Smooth muscle cell (in vitro differentiated cells): ENCODE data around the gene AP2M1. TPM values are rescaled to one million over a fixed set of nuclear protein-coding genes. Genes with fewer than 3 reads are reported as not detected.

ENCODE experiments used
- DNase-seq: peaks from one replicate; lab custom pipeline; 2025; ENCODE audit not compliant: unreplicated experiment; lab: John Stamatoyannopoulos, UW
- H2AFZ ChIP-seq: fragments of 200-600 bp; sonication (generic); 2 replicates; pipeline ENCODE4 v1.6.0; 2016; ENCODE audit warnings: antibody characterized with exemption, low read depth, mild to moderate bottlenecking
- H3F3A ChIP-seq: fragments of 200-600 bp; sonication (generic); 2 replicates; pipeline ENCODE4 v1.6.0; 2017; ENCODE audit warnings: antibody characterized with exemption, low read depth
- H3K27ac ChIP-seq: fragments of 200-600 bp; sonication (generic); 2 replicates; pipeline ENCODE4 v1.5.1; 2016; ENCODE audit warnings: low read depth, mild to moderate bottlenecking
- H3K27me3 ChIP-seq: fragments of 200-600 bp; sonication (generic); 2 replicates; pipeline ENCODE4 v1.6.1; 2016; ENCODE audit warnings: low read depth, mild to moderate bottlenecking
- H3K36me3 ChIP-seq: fragments of 200-600 bp; sonication (generic); 2 replicates; pipeline ENCODE4 v1.5.1; 2016; ENCODE audit warnings: low read depth
- H3K4me1 ChIP-seq: fragments of 200-600 bp; sonication (generic); 2 replicates; pipeline ENCODE4 v1.5.1; 2016; ENCODE audit warnings: low read depth
- H3K4me2 ChIP-seq: fragments of 200-600 bp; sonication (generic); 2 replicates; pipeline ENCODE4 v1.6.0; 2016; ENCODE audit warnings: mild to moderate bottlenecking
- H3K4me3 ChIP-seq: fragments of 200-600 bp; sonication (generic); 2 replicates; pipeline ENCODE4 v1.5.1; 2016; ENCODE audit warnings: mild to moderate bottlenecking
- H3K79me2 ChIP-seq: fragments of 200-600 bp; sonication (generic); 2 replicates; pipeline ENCODE4 v1.6.0; 2016; ENCODE audit warnings: low read depth, mild to moderate bottlenecking
- H3K9ac ChIP-seq: fragments of 200-600 bp; sonication (generic); 2 replicates; pipeline ENCODE4 v1.6.0; 2016; ENCODE audit warnings: low read depth
- H3K9me3 ChIP-seq: fragments of 200-600 bp; sonication (generic); replicated peaks from 2 replicates; pipeline ENCODE4 v1.5.1; 2016; ENCODE audit warnings: low read depth
- H4K20me1 ChIP-seq: fragments of 200-600 bp; sonication (generic); 2 replicates; pipeline ENCODE4 v1.6.0; 2016; ENCODE audit warnings: low read depth
- WGBS: methylation state at CpG from one replicate; pipeline ENCODE4 v1.1.7; 2016; ENCODE audit warnings: low lambda C conversion rate; 5-methylcytosine and 5-hydroxymethylcytosine counted together
- polyA plus RNA-seq: library from polyadenylated mRNA; unstranded; fragments of >200 nt; fragmentation: Nextera tagmentation; extraction: Ambion mirVana; gene quantifications from 2 replicates; pipeline ENCODE4 v1.2.1, GENCODE V29; 2016
- total RNA-seq: library from RNA; depleted of rRNA; stranded (reverse); fragments of >200 nt; gene quantifications from 2 replicates; pipeline ENCODE4 v1.2.3, GENCODE V29; 2014
- TF ChIP-seq, protein P1 (sequence below): fragments of 200-600 bp; sonication (generic); IDR thresholded peaks from 2 replicates; pipeline ENCODE4 v1.5.1; 2017; ENCODE audit warnings: borderline replicate concordance, mild to moderate bottlenecking, antibody characterized with exemption; ENCODE audit not compliant: insufficient read depth, poor library complexity, severe bottlenecking

Gene AP2M1
- total RNA-seq (444 and 464 TPM in 2 replicates), polyA plus RNA-seq (772 and 784 TPM in 2 replicates)

DNA sequence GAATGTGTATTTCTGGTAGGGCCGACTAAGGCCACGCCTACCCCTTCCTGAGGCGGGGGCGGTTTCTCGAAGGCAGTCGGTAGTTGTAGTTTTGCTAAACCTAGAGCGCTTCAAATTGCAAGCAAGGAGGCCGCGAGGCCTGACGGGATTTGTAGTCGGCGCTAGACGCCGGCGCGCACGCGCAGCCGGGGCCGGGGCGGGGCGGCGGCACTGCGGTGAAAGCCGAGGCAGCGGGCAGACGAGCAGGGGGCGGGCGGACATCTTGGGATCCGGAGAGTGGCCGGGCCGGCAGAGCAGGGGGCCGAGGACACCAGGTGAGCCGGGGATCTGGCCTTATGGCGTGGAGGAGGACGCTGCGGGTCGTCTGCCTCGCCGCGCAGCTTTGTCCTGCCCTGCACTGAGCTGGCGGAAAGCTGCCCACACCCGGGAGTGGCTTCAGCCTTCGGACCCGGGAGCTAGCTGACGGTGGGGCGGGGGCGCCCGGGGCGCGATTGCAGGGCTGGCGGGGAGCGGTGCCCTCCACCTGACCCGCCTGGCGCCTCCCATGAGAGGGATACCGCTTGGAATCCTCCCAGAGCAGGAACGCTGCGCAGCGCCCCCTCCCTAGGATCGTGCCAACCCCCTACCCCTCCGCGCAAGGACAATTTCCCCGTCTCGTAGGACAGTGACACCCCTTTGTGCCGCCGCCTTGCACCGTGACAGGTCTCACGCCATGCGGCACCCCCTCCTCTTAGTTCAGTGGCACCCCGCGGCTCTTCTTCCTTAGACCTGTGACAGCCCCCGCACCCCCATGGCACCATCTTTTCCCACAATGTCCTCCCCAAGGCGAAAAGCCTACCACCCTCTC lies at the start of gene AP2M1:
TSS of gene AP2M1 (plus strand) at position 210 of the 847 bp plus-strand sequence. CDS start 2,139 bp downstream, outside the sequence.
- Histone ChIP-seq H3K36me3 (no peaks in the 10 kb centered on the region), H3K9ac (peak within 1 kb of the TSS; percentile 99), H3K27me3 (no peaks in the 10 kb centered on the region), H2AFZ (no peak within 1 kb of the TSS), H3K4me3 (peak within 1 kb of the TSS; percentile 99), H3K4me2 (peak within 1 kb of the TSS; percentile 98), H4K20me1 (peaks cover 39% of the 10 kb centered on the region), H3K79me2 (peaks cover 39% of the 10 kb centered on the region), H3K4me1 (peaks cover 24% of the 10 kb centered on the region), H3F3A (peaks cover 55% of the 10 kb centered on the region), H3K27ac (peak within 1 kb of the TSS; percentile 94), H3K9me3 (no peaks in the 10 kb centered on the region)
- TF ChIP-seq, protein P1, sequence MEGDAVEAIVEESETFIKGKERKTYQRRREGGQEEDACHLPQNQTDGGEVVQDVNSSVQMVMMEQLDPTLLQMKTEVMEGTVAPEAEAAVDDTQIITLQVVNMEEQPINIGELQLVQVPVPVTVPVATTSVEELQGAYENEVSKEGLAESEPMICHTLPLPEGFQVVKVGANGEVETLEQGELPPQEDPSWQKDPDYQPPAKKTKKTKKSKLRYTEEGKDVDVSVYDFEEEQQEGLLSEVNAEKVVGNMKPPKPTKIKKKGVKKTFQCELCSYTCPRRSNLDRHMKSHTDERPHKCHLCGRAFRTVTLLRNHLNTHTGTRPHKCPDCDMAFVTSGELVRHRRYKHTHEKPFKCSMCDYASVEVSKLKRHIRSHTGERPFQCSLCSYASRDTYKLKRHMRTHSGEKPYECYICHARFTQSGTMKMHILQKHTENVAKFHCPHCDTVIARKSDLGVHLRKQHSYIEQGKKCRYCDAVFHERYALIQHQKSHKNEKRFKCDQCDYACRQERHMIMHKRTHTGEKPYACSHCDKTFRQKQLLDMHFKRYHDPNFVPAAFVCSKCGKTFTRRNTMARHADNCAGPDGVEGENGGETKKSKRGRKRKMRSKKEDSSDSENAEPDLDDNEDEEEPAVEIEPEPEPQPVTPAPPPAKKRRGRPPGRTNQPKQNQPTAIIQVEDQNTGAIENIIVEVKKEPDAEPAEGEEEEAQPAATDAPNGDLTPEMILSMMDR, result no peak
- 0% methylated on average over 44 of the region's 73 CpGs for WGBS
- peak; percentile 89 for DNase-seq

DNA sequence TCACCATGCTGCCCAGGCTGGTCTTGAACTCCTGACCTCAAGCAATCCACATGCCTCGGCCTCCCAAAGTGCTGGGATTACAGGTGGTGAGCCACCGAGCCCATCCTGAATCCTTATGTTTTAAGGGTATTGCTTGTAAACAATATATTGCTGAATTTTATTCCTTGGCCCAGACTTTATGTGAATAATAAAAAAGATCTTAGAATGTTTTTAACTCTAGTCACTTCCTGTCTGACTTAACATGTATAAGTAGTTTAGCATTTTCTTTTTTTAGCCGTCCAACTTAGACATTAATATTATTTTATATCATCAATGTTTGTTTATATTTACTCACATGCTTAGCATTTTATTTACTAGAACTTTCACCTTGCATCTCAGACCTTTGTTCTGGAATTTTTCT lies 48.6 kb upstream of the AP2M1 start:
- no peaks in the 10 kb centered on the region for H4K20me1 ChIP-seq
- no peaks in the 10 kb centered on the region for H3K36me3 ChIP-seq
- H3F3A ChIP-seq, result no peaks in the 10 kb centered on the region
- no peaks in the 10 kb centered on the region for H3K9me3 ChIP-seq
- H3K27me3 ChIP-seq, result no peaks in the 10 kb centered on the region
- H3K4me2 ChIP-seq, result no peak overlapping the region
- no peak overlapping the region for H2AFZ ChIP-seq
- no peak overlapping the region for H3K4me3 ChIP-seq
- TF ChIP-seq, protein P1, result no peak
- DNase-seq, result no peak
- WGBS, result 79% methylated on average over 3 of the region's 3 CpGs
- H3K4me1 ChIP-seq, result no peaks in the 10 kb centered on the region
- H3K79me2 ChIP-seq, result no peaks in the 10 kb centered on the region
- H3K9ac ChIP-seq, result no peak overlapping the region
- H3K27ac ChIP-seq, result no peak overlapping the region

DNA sequence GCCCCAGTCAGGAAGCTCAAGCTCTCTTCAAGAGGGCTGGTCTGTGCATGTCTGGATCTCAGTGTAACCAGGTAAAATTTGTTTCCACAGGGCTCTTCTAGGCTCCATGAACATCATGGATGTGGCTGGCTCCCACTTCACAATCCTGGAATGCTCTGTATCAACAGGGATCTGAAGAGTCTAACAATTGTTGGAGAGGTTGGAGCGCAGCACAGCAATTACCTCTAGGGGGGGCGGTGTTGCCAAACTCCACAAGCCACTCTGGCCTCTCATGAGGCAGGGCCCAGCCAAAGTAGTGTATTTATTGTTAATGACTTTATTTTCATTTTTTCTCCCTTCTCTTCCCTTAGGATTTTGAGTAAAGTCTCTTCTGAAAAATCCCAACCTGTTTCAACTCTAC lies 45.6 kb upstream of the AP2M1 start:
- Histone ChIP-seq H4K20me1 (no peaks in the 10 kb centered on the region), H3K27me3 (no peaks in the 10 kb centered on the region), H3K27ac (no peak overlapping the region), H3K9me3 (no peaks in the 10 kb centered on the region), H3K36me3 (no peaks in the 10 kb centered on the region), H2AFZ (no peak overlapping the region), H3K4me1 (no peaks in the 10 kb centered on the region), H3K9ac (no peak overlapping the region), H3K79me2 (no peaks in the 10 kb centered on the region), H3K4me2 (no peak overlapping the region), H3K4me3 (no peak overlapping the region), H3F3A (peaks cover 7% of the 10 kb centered on the region)
- 32% methylated on average over 2 of the region's 2 CpGs for WGBS
- TF ChIP-seq, protein P1, result peak; percentile 19
- DNase-seq, result no peak

DNA sequence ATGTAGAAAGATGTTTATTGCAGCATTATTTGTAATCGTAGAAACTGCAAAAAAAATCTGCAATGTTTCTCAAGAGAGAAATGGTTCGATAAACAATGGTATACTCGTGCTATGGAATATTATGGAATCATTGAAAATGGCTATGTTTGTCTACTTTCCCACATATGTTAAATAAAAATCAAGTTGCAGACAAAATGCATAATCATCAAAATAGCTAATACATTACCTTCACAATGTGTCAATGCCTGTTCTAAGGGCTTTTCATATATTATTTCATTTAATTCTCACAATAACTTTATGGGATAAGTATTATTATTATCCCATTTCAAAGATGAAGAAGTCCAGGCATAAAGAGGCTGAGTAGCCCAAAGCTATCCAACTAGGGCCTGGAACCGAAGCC lies 41.7 kb upstream of the AP2M1 start:
- Histone ChIP-seq H3K27ac (no peak overlapping the region), H3K4me2 (peak overlapping the region; percentile 86), H3K79me2 (peaks cover 25% of the 10 kb centered on the region), H3K4me3 (no peak overlapping the region), H3K4me1 (peaks cover 11% of the 10 kb centered on the region), H3K36me3 (no peaks in the 10 kb centered on the region), H3K9ac (no peak overlapping the region), H4K20me1 (peaks cover 8% of the 10 kb centered on the region), H3F3A (peaks cover 7% of the 10 kb centered on the region), H3K9me3 (no peaks in the 10 kb centered on the region), H2AFZ (no peak overlapping the region), H3K27me3 (no peaks in the 10 kb centered on the region)
- 94% methylated on average over 4 of the region's 4 CpGs for WGBS
- no peak for DNase-seq
- TF ChIP-seq, protein P1, result no peak
